ENCODE data around the gene SNORC. TPM values are rescaled to one million over a fixed set of nuclear protein-coding genes. Genes with fewer than 3 reads are reported as not detected.

The SNORC gene
- total and polyA plus RNA-seq, 4 donors: 0.63 to 2.1 (median 1.3) TPM

GRCh38 chr2:232908695-232909094 is 38.6 kb downstream of the SNORC start:
- TF ChIP-seq, protein P1, sequence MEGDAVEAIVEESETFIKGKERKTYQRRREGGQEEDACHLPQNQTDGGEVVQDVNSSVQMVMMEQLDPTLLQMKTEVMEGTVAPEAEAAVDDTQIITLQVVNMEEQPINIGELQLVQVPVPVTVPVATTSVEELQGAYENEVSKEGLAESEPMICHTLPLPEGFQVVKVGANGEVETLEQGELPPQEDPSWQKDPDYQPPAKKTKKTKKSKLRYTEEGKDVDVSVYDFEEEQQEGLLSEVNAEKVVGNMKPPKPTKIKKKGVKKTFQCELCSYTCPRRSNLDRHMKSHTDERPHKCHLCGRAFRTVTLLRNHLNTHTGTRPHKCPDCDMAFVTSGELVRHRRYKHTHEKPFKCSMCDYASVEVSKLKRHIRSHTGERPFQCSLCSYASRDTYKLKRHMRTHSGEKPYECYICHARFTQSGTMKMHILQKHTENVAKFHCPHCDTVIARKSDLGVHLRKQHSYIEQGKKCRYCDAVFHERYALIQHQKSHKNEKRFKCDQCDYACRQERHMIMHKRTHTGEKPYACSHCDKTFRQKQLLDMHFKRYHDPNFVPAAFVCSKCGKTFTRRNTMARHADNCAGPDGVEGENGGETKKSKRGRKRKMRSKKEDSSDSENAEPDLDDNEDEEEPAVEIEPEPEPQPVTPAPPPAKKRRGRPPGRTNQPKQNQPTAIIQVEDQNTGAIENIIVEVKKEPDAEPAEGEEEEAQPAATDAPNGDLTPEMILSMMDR (IDR thresholded peaks at IDR 0.05; ENCODE audit: control extremely low read depth, extremely low read depth): no peak
- Histone ChIP-seq H3K9me3 (ENCODE audit: control insufficient read depth in 4 of 4, insufficient read depth in 3 of 4, low read length in 3 of 4) (peaks cover 0 to 5% (median 1%) of the 10 kb centered on the region in 4 donors), H3K4me1 (ENCODE audit: control insufficient read depth in 5 of 5, insufficient read depth in 5 of 5, low read length in 5 of 5) (no peaks in the 10 kb centered on the region), H3K27ac (ENCODE audit: low read depth in 1 of 2, low read length in 1 of 2) (no peak overlapping the region), H3K36me3 (ENCODE audit: control insufficient read depth in 4 of 4, insufficient read depth in 4 of 4, low read length in 4 of 4) (no peaks in the 10 kb centered on the region), H3K4me3 (no peak overlapping the region), H3K9ac (ENCODE audit: insufficient read depth in 1 of 2, low read length in 2 of 2) (no peak overlapping the region), H3K27me3 (ENCODE audit: control insufficient read depth in 3 of 3, insufficient read depth in 3 of 3, low read length in 2 of 3) (peaks cover 0 to 3% (median 0%) of the 10 kb centered on the region in 3 donors)
- 55 to 74% methylated on average over 6 of the region's 6 CpGs for WGBS, 2 donors
- ATAC-seq (ENCODE audit: insufficient read depth, low FRiP score) (no peak), DNase-seq (no peak)

- no peak for DNase-seq
- WGBS, 2 donors: 92 to 95% methylated on average over 6 of the region's 6 CpGs
- Histone ChIP-seq H3K36me3 (ENCODE audit: control insufficient read depth in 4 of 4, insufficient read depth in 4 of 4, low read length in 4 of 4) (no peaks in the 10 kb centered on the region), H3K9ac (ENCODE audit: insufficient read depth in 1 of 2, low read length in 2 of 2) (no peak overlapping the region), H3K9me3 (ENCODE audit: control insufficient read depth in 4 of 4, insufficient read depth in 3 of 4, low read length in 3 of 4) (peaks cover 0 to 5% (median 1%) of the 10 kb centered on the region in 4 donors), H3K4me3 (no peak overlapping the region), H3K27me3 (ENCODE audit: control insufficient read depth in 3 of 3, insufficient read depth in 3 of 3, low read length in 2 of 3) (peaks cover 0 to 3% (median 0%) of the 10 kb centered on the region in 3 donors), H3K4me1 (ENCODE audit: control insufficient read depth in 5 of 5, insufficient read depth in 5 of 5, low read length in 5 of 5) (no peaks in the 10 kb centered on the region), H3K27ac (ENCODE audit: low read depth in 1 of 2, low read length in 1 of 2) (no peak overlapping the region)
- TF ChIP-seq, protein P1 (IDR thresholded peaks at IDR 0.05; ENCODE audit: control extremely low read depth, extremely low read depth): no peak
- no peak for ATAC-seq (ENCODE audit: insufficient read depth, low FRiP score)
These were observed 40.3 kb downstream of the SNORC start for GRCh38 chr2:232910376-232910775.

DNA sequence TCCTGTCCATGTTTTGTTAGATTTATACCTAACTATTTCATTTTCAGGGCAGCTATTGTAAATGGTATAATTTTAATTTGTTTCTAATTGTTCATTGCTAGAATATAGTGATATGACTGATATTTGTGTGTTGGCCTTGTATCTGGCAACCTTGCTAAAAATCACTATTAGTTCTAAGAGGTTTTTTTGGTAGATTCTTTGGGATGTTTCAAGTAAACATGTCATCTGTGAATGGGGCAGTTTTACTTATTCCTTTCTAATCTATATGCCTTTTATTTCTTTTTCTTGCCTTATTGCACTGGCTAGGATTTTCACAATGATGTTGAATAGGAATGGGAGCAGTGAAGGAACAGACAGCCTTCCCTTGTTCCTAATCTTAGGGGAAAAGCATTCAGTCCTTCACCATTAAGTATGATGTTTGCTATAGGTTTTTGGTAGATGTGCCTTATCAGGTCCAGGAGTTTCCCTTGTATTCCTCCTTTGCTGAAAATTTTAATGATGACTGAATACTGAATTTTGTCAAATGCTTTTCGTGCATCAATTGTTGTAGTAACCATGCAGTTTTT is 41.7 kb downstream of the SNORC start:
- TF ChIP-seq, protein P1 (IDR thresholded peaks at IDR 0.05; ENCODE audit: control extremely low read depth, extremely low read depth): no peak
- whole genome bisulfite sequencing, 2 donors: 57 to 79% methylated on average over 1 of the region's 1 CpG
- peaks cover 0 to 5% (median 1%) of the 10 kb centered on the region in 4 donors for H3K9me3 ChIP-seq (ENCODE audit: control insufficient read depth in 4 of 4, insufficient read depth in 3 of 4, low read length in 3 of 4)
- peaks cover 0 to 3% (median 0%) of the 10 kb centered on the region in 3 donors for H3K27me3 ChIP-seq (ENCODE audit: control insufficient read depth in 3 of 3, insufficient read depth in 3 of 3, low read length in 2 of 3)
- DNase-seq (no peak), ATAC-seq (ENCODE audit: insufficient read depth, low FRiP score) (no peak)
- no peak overlapping the region for H3K4me3 ChIP-seq
- no peaks in the 10 kb centered on the region for H3K4me1 ChIP-seq (ENCODE audit: control insufficient read depth in 5 of 5, insufficient read depth in 5 of 5, low read length in 5 of 5)
- H3K36me3 ChIP-seq (ENCODE audit: control insufficient read depth in 4 of 4, insufficient read depth in 4 of 4, low read length in 4 of 4): no peaks in the 10 kb centered on the region
- H3K9ac ChIP-seq (ENCODE audit: insufficient read depth in 1 of 2, low read length in 2 of 2): no peak overlapping the region
- no peak overlapping the region for H3K27ac ChIP-seq (ENCODE audit: low read depth in 1 of 2, low read length in 1 of 2)

- 63 to 82% methylated on average over 2 of the region's 2 CpGs for WGBS, 2 donors
- peaks cover 0 to 5% (median 1%) of the 10 kb centered on the region in 4 donors for H3K9me3 ChIP-seq (ENCODE audit: control insufficient read depth in 4 of 4, insufficient read depth in 3 of 4, low read length in 3 of 4)
- no peaks in the 10 kb centered on the region for H3K4me1 ChIP-seq (ENCODE audit: control insufficient read depth in 5 of 5, insufficient read depth in 5 of 5, low read length in 5 of 5)
- H3K36me3 ChIP-seq (ENCODE audit: control insufficient read depth in 4 of 4, insufficient read depth in 4 of 4, low read length in 4 of 4): no peaks in the 10 kb centered on the region
- H3K4me3 ChIP-seq: no peak overlapping the region
- DNase-seq (no peak), ATAC-seq (ENCODE audit: insufficient read depth, low FRiP score) (no peak)
- H3K9ac ChIP-seq (ENCODE audit: insufficient read depth in 1 of 2, low read length in 2 of 2): no peak overlapping the region
- no peaks in the 10 kb centered on the region for H3K27me3 ChIP-seq (ENCODE audit: control insufficient read depth in 3 of 3, insufficient read depth in 3 of 3, low read length in 2 of 3)
- H3K27ac ChIP-seq (ENCODE audit: low read depth in 1 of 2, low read length in 1 of 2): no peak overlapping the region
- TF ChIP-seq, protein P1 (IDR thresholded peaks at IDR 0.05; ENCODE audit: control extremely low read depth, extremely low read depth): no peak
These were observed 43.8 kb downstream of the SNORC start for GRCh38 chr2:232913903-232914302.
